Stomach (tissue), 9 donors: ENCODE results near the gene PRRT3. TPM values are rescaled to one million over a fixed set of nuclear protein-coding genes. Genes with fewer than 3 reads are reported as not detected.
A peak's percentile ranks its signal among the peaks of the same experiment; 100 is the strongest.

Experiments
- DNase-seq, 2 donors: peaks; one replicate each; pipeline versions ENCODE4 v3.0.0 to v3.0.0-alpha.2; 2013 to 2019
- H3K27ac ChIP-seq, 5 donors: fragments of 200-600 bp in 4 of 5; sonication (generic) in 4 of 5; one replicate each; pipeline ENCODE4 v1.5.1; 2013 to 2019; ENCODE audit warnings: mild to moderate bottlenecking in 1 of 5, moderate library complexity in 1 of 5
- H3K27me3 ChIP-seq, 3 donors: fragments of 200-600 bp; sonication (generic); one replicate each; pipeline ENCODE4 v1.5.1; 2017 to 2019; ENCODE audit warnings: mixed run types in 1 of 3
- H3K36me3 ChIP-seq, 4 donors: fragments of 200-600 bp; sonication (generic); 1 replicate in 3 of 4; 2 replicates in 1 of 4; pipeline ENCODE4 v1.5.1; 2016 to 2019
- H3K4me1 ChIP-seq, 4 donors: fragments of 200-600 bp; sonication (generic); one replicate each; pipeline ENCODE4 v1.5.1; 2016 to 2019
- H3K4me3 ChIP-seq, 4 donors: fragments of 200-600 bp; sonication (generic) in 3 of 4; one replicate each; pipeline ENCODE4 v1.5.1; 2016 to 2019; ENCODE audit warnings: mild to moderate bottlenecking in 1 of 4
- H3K9me3 ChIP-seq, 4 donors: fragments of 200-600 bp; sonication (generic); one replicate each; pipeline ENCODE4 v1.5.1; 2016 to 2019
- EP300 ChIP-seq: sonication (generic); formaldehyde crosslinking; IDR thresholded peaks from one replicate; pipeline ENCODE4 v1.6.1; 2017; ENCODE audit warnings: antibody characterized with exemption
- POLR2A ChIP-seq, 4 donors: fragments of 450-650 bp; IDR thresholded peaks; one replicate each; pipeline ENCODE4 v1.6.1; 2016; ENCODE audit warnings: antibody characterized with exemption in 4 of 4, control low read depth in 2 of 4, mild to moderate bottlenecking in 1 of 4, moderate library complexity in 1 of 4
- POLR2AphosphoS5 ChIP-seq, 3 donors: sonication (generic); formaldehyde crosslinking; IDR thresholded peaks; one replicate each; pipeline ENCODE4 v1.6.1; 2016; ENCODE audit warnings: antibody characterized with exemption in 3 of 3
- WGBS, 5 donors: extraction: QIAGEN DNeasy Blood & Tissue Kit in 3 of 5; methylation state at CpG; one replicate each; pipeline versions ENCODE4 v1.1.5 to v1.1.7; 2013 to 2018; 5-methylcytosine and 5-hydroxymethylcytosine counted together
- intact Hi-C: fragments of 100-400 bp; cut with DNase I; formaldehyde crosslinking; loops from one replicate; pipeline ENCODE4 v1.15.1; 2023; ENCODE audit warnings: low total_unique reads
- polyA plus RNA-seq, 3 donors: library from polyadenylated mRNA; stranded (reverse); fragments of 200-250 nt; gene quantifications; one replicate each; pipeline ENCODE4 v1.2.3, GENCODE V29; 2013
- total RNA-seq, 5 donors: library from RNA; depleted of rRNA; stranded (reverse); fragments of >200 nt; gene quantifications; one replicate each; pipeline versions ENCODE4 v1.1.0 to v1.2.3, GENCODE V29; 2014 to 2016
- TF ChIP-seq, protein P1 (sequence below), 7 experiments: fragments of 450-650 bp in 4 of 7; fragments of 200-600 bp in 3 of 7; sonication (generic) in 3 of 7; IDR thresholded peaks; one replicate each; pipeline ENCODE4 v1.5.1; 2016 to 2019; ENCODE audit warnings: antibody characterized with exemption in 7 of 7, control low read depth in 2 of 7, mild to moderate bottlenecking in 1 of 7
- donor health status: healthy with polysubstance abuse.
- donor health status: Bipolar disorder and iron deficiency.
- donor health status: healthy.

The PRRT3 gene
- total and polyA plus RNA-seq, 8 donors: 0.44 to 31.6 (median 0.92) TPM

DNA sequence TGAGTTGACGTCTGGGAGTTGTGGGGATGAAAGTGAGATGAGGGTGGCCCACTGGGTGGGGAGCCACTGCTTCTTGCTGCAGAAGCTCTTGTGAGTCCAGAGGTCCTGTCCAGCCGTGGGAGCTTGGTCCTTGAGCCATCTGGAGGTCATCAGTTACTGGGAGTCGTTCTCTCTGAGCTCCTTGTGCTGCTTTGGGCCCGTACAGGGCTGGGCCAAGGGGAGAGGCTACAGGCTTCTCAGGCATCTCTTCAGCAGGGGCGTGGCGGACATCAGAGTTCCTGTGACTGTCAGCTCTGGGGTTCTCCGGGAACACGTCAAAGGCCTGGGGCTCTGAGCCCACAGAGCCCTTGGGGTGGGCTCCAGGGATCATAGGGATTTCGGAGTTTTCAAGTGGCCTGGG lies 2.6 kb downstream of the PRRT3 start:
- Histone ChIP-seq H3K9me3 (no peaks in the 10 kb centered on the region), H3K27me3 (no peaks in the 10 kb centered on the region), H3K36me3 (peaks cover 0 to 9% (median 4%) of the 10 kb centered on the region in 4 donors), H3K27ac (no peak overlapping the region), H3K4me3 (no peak overlapping the region), H3K4me1 (peaks cover 14 to 49% (median 42%) of the 10 kb centered on the region in 4 donors)
- TF ChIP-seq, protein P1, sequence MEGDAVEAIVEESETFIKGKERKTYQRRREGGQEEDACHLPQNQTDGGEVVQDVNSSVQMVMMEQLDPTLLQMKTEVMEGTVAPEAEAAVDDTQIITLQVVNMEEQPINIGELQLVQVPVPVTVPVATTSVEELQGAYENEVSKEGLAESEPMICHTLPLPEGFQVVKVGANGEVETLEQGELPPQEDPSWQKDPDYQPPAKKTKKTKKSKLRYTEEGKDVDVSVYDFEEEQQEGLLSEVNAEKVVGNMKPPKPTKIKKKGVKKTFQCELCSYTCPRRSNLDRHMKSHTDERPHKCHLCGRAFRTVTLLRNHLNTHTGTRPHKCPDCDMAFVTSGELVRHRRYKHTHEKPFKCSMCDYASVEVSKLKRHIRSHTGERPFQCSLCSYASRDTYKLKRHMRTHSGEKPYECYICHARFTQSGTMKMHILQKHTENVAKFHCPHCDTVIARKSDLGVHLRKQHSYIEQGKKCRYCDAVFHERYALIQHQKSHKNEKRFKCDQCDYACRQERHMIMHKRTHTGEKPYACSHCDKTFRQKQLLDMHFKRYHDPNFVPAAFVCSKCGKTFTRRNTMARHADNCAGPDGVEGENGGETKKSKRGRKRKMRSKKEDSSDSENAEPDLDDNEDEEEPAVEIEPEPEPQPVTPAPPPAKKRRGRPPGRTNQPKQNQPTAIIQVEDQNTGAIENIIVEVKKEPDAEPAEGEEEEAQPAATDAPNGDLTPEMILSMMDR (IDR thresholded peaks at IDR 0.05): no peak
- TF ChIP-seq POLR2AphosphoS5 (IDR thresholded peaks at IDR 0.05) (no peak), POLR2A (IDR thresholded peaks at IDR 0.05) (no peak), EP300 (no peak)
- WGBS, 5 donors: 59 to 90% (median 86%) methylated on average over 4 to 9 of the region's 9 CpGs
- intact Hi-C loops: no loop called here
- DNase-seq: no peak

DNA sequence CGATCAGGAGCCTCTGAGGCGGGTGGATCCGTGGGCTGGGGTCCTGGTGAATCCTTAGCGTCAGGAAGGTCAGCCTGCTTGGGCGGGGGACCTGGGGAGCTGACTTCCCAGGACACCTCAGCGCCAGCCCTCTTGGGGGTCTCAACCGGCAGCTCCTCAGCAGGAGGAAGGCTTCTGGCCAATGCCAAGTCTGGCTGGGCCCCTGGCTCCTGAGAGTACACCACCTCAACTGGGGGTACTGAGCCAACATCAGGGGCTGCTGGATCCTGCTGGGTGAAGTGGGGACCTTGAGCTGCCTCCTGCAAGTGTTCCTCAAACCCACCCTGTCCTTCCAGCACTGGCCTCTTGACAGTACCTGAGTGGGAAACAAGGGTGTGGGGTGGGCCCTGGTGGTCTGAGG lies 3.1 kb downstream of the PRRT3 start:
- Histone ChIP-seq H3K4me1 (peaks cover 14 to 47% (median 40%) of the 10 kb centered on the region in 4 donors), H3K36me3 (peaks cover 0 to 14% (median 9%) of the 10 kb centered on the region in 4 donors), H3K27me3 (no peaks in the 10 kb centered on the region), H3K4me3 (no peak overlapping the region), H3K27ac (no peak overlapping the region), H3K9me3 (no peaks in the 10 kb centered on the region)
- no peak for DNase-seq
- intact Hi-C loops: no loop called here
- WGBS, 5 donors: 88 to 96% (median 92%) methylated on average over 5 to 7 of the region's 7 CpGs
- TF ChIP-seq, protein P1 (IDR thresholded peaks at IDR 0.05): no peak
- TF ChIP-seq EP300 (no peak), POLR2A (IDR thresholded peaks at IDR 0.05) (no peak), POLR2AphosphoS5 (IDR thresholded peaks at IDR 0.05) (no peak)

DNA sequence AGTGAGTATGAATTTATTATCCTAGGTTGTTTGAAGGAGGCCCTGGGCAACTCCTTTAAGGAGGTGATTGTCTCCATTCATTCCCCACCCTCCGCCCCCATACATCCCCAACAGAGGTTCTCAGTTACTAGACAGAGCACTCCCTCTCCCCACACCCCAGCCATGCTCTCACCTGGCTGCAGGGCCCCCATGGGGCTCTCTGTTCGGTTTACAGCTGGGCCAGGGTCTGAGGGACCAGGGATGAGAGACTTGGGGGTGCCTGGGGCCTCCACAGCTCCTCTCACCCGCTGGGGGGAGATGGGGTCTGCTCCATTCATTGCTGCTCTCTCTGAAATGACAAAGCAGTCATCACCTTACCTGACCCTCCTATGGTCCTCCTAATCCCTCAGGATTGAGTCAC lies 3.6 kb downstream of the PRRT3 start:
- H3K36me3 ChIP-seq: peaks cover 0 to 19% (median 15%) of the 10 kb centered on the region in 4 donors
- WGBS, 5 donors: 90 to 93% (median 91%) methylated on average over 3 of the region's 3 CpGs
- TF ChIP-seq POLR2AphosphoS5 (IDR thresholded peaks at IDR 0.05) (no peak), EP300 (no peak), POLR2A (IDR thresholded peaks at IDR 0.05) (no peak)
- TF ChIP-seq, protein P1 (IDR thresholded peaks at IDR 0.05): no peak
- intact Hi-C loops: no loop called here
- no peak overlapping the region for H3K27ac ChIP-seq
- peaks cover 14 to 47% (median 40%) of the 10 kb centered on the region in 4 donors for H3K4me1 ChIP-seq
- H3K27me3 ChIP-seq: no peaks in the 10 kb centered on the region
- DNase-seq: no peak
- H3K9me3 ChIP-seq: no peaks in the 10 kb centered on the region
- H3K4me3 ChIP-seq: no peak overlapping the region

DNA sequence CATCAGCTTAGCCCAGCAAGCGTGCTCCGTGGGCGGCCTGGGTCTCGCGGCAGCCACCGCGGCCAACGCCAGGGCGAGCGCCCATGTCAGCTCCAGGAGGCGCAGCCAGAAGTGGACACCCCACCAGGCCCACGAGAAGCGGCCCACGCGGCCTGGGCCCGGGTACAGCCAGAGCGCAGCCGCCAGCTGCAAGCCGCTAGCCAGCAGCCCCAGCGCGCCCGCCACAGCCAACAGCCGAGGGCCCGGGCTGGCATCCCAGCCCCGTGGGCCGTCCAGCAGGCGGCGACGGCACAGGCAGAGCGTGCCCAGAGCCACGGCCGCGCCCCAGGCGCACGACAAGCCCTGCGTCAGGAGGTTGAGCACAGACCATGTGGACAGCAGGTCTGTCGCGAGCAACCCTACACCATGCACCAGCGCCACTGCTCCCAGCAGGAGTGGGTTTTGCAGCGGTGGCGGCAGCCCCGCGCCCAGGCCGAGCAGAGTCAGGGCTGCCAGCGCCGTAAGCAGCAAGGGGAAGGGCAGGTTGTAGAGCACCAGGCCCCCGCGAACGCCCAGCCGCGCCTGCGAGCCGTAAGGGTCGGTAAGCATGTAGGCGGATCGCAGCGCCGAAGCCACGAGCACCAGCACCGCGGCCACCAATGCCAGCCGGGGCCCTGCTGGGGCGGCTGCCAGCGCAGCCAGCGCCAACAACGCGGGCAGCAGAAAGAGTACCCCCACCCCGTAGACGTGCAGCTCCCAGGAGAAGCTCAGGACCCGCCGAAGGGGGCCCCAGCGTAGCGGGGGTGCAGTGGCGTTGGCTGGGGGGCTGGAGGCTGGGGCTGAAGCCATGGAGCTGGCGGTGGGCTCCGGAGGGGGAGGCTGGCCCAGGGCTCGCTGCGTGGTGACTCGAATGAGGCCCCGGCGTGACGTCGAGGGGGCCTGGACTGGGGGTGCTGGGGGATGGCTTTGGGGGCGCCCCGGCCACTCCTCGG lies 4.9 kb downstream of the PRRT3 start:
- intact Hi-C loops: no loop called here
- H3K4me3 ChIP-seq: peak overlapping the region; percentile 52 to 77 (median 66)
- H3K36me3 ChIP-seq: peaks cover 0 to 32% (median 26%) of the 10 kb centered on the region in 4 donors
- no peaks in the 10 kb centered on the region for H3K27me3 ChIP-seq
- TF ChIP-seq EP300: no peak
- TF ChIP-seq, protein P1 (IDR thresholded peaks at IDR 0.05): peak in 4 of 7 experiments; percentile 48 to 90 (median 60)
- TF ChIP-seq POLR2A (IDR thresholded peaks at IDR 0.05): no peak
- TF ChIP-seq POLR2AphosphoS5 (IDR thresholded peaks at IDR 0.05): peak; percentile 18 to 75 (median 61)
- peaks cover 14 to 45% (median 38%) of the 10 kb centered on the region in 4 donors for H3K4me1 ChIP-seq
- peak; percentile 81 to 91 for DNase-seq
- H3K9me3 ChIP-seq: no peaks in the 10 kb centered on the region
- WGBS, 5 donors: 24 to 78% (median 30%) methylated on average over 4 to 86 of the region's 86 CpGs
- H3K27ac ChIP-seq: peak overlapping the region; percentile 70 to 89 (median 87)
